Embryonic facial prominence (tissue), 1 donor: Measurements from ENCODE around the gene RGS9.

Source experiments
- DNase-seq: peaks from one replicate; pipeline ENCODE4 v3.0.0-alpha.2; 2016; ENCODE audit errors: extremely low spot score

The RGS9 gene

DNA sequence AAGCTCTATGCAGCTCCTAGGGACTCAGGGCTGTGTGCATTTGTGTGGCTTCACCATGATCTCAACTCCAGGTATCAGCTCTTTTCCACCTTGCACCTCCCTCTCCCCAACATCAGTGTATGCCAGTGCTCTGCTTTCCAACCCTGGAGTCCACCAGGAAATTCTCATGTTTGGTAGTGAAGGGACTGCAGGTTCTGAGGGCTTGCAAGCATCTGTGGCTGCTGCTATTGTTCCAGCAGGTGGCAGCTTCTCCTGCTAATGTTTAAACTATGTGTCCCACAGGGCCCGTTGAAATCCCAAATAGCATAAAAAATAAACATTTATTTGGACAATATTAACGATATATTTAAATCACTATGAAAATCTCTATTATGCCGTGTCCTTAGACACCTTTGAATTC is 82.0 kb downstream of the RGS9 start:
- DNase-seq = no peak

DNA sequence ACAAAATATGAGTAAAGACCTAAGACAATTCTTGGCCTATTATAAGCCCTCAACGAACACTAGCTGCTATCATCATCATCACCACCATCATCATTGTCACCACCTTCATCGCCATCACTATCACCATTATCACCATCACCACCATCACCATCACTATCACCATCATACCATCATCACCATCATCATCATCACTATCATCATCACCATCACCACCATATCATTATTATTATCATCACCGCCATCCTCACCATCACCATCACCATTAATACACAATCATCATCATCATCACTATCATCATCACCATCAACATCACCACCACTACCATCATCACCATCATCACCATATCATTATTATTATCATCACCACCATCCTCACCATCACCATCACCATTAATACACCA is 82.5 kb downstream of the RGS9 start:
- DNase-seq = no peak

DNA sequence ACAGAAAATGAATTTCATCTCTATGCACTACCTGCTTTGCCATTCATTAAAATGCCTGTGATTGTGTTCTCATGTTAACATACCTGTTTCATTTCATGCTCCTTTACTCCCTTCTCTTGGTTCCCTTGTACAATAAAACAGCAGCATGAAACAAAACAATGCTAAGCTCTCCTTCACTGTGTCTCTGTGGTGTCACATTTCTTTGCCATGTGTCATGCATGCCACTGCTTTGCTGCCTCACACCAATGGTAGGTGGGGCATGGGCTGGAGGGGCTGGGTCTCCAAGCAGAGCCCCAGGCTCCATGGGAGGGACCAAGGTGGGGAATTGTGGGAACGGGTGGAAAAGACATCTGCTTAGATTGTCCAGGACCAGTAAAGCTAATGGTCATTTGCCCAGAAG is 83.6 kb downstream of the RGS9 start:
- DNase-seq = no peak

DNA sequence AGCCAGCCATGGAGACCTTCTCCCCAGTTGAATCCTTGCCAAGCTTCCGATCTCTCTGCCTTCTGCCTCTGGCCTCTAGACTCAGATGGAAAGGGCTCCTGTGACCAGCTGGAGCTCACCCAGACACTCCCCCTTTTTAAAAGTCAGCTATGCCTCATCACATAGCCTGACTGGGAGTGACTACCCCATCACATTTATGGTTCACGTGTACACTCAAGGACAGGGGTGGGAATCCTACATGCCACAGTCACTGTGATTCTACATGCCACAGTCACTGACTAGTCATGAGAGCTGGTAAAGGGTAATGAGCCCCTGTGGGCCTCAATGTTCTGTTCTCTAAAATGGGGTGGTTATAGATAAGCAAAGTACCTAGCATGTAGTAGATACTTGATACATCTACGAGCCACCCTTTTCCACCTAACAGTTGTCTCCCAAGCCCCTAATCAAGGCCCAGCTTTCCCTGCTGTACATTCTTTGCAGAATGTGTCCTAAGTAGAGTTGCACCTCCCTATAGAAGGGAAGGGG is 85.1 kb downstream of the RGS9 start:
- DNase-seq = no peak

DNA sequence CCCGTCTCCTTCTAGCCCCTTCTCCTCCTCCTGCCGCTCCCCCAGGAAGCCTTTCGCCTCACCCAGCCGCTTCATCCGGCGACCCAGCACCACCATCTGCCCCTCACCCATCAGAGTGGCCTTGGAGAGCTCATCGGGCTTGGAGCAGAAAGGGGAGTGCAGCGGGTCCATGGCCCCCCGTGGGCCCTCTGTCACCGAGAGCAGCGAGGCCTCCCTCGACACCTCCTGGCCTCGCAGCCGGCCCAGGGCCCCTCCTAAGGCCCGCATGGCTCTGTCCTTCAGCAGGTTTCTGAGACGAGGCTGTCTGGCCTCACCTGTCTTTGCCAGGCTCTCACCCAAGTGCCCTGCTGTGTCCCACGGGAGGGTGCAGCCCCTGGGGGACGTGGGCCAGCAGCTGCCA is 87.9 kb downstream of the RGS9 start:
- DNase-seq = no peak

DNA sequence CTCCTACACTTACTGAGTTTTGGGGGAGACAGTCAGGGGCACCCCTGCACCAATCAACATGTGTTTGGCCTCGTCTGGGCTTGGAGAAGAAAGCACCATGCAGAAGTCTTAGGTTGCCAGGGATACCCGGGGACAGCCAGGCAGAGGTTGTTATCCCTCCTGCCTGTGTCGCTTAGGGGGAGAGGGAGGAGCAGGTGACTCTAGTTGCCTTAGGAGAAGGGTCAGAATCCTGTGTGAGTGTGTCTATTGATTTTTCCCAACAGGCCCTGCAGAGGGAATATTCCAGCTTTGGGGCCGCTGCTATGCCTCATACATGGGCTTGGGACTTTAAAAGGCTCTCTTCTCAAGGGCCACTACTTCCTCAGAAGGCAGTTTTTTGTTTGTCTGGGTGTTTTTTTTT is 89.1 kb downstream of the RGS9 start:
- no peak for DNase-seq

DNA sequence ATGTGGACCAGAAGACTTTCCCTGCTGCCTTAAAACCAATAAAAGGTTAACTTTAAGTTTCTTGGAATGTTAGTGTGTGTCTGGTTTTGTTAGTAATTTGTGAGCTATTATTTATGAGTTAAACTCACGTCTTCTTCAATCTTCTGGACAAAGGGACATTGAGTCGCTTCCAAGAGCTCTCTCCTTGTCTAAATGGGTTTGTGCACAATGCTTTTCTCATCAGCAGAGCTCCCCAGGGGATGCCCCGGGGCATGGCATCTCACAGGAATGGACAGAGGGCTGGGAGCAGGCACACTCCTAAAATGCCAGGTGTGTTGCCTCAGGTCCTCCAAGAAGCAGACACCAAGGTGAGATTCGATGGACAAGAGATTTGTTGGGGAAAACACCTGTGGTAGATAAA is 90.5 kb downstream of the RGS9 start:
- DNase-seq = no peak

DNA sequence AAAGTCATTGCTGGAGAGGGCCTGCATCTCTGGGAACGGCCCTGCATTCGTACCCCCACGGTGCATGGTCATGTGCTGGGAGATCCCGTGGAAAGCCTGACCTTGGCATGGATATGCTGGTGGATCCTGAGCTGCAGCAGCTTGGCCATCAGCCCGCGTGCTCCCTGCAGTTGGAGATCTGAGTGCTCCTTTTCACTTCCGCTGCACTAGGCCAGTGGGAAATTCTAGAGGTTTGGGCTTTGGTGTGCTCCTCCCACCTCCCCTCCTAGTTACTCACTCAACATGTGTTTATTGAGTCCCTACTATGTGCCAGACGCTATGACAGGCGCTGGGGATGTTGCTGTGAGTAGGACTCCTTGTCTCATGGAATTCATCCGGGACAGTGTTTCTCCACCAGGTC is 91.1 kb downstream of the RGS9 start:
- DNase-seq = no peak

DNA sequence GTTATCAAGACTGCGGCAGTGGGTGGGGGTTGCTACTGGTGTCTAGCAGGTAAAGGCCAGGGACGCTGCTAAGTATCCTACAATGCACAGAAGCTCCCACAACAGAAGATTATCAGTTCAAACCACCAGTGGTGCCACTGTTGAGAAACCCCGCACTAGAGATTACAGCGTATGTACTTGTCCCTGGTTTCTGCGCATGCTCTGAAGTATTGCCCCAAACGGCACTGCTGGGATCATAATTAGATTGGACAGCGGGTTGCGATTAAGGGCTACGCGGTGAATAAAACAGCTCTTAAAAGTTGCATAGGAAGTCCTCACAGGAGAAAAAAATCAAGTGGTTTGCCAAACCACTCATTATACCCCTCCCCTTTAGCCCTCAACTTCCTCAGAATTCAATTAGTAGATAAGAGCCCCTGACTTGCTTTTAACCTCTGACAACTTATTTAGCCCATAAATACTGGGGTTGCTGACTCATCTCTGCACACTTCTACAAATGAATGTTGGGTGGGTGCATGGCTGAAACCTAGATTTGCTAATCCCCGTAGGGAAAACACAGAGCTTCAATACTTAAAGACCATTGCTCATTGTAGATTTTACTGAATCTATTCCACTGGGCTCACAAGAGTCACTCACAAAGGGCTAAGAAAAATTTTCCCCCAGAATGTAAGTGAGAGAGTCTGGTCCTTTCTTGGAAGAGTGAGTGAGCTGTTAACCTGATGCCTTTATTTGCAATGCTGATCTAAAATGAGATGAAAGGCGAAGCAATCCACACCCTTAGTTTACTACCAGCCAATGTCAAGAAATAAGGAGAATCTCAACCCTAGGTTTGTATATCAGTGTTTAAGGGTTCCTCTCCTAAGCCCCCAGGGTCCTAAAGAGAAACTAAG is 91.8 kb downstream of the RGS9 start:
- no peak for DNase-seq

DNA sequence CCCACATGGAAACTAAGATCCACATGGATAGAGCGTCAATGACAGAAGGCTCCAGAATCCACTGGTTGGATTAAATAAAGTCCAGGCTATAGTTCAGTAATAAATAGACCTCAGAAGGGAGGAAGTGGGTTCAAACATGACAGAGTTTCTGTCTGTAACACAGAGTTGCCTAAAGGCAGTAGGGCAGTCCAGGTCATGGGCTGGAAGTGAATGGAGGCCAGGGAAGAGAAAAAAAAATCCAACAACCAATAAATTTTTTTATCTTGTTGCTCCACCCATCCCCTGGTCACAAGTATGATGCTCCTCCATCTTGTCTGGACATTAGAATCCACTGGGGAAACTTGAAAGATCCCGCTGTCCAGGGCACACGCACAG is 92.4 kb downstream of the RGS9 start:
- no peak for DNase-seq

DNA sequence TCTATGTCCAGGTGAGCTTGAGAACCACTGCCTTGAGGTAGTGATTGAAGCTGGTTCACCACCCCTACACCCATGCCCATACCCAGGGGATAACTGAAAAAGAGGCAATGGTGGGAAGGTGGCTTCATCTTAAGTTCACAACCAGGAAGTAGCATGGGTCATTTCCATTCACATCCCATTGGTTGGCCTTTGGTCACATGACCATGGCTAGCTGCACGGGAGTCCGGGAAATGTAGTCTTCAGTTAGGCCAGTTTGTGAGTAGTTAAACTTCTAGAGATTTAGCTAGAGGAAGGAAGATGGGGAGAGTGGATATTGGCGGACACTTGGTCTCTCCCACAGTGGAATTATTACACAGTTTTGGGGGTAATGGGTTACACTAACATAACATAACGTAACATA is 92.9 kb downstream of the RGS9 start:
- no peak for DNase-seq

DNA sequence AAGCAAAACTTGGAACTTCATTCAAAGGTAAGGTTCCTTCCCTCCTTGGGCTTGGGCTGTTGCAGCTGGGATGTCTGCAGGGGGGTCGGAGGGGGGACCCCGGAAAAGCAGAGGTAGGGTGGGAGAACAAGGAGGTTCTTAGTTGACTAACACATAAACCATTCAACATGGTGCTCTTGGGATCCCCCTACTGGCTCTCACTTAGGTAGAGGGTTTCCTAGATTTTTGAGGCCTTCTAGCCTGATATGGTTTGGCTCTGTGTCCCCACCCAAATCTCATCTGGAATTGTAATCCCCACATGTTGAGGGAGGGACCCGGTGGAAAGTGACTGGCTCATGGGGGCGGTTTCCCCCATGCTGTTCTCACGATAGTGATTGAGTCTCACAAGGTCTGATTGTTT is 93.9 kb downstream of the RGS9 start:
- no peak for DNase-seq

DNA sequence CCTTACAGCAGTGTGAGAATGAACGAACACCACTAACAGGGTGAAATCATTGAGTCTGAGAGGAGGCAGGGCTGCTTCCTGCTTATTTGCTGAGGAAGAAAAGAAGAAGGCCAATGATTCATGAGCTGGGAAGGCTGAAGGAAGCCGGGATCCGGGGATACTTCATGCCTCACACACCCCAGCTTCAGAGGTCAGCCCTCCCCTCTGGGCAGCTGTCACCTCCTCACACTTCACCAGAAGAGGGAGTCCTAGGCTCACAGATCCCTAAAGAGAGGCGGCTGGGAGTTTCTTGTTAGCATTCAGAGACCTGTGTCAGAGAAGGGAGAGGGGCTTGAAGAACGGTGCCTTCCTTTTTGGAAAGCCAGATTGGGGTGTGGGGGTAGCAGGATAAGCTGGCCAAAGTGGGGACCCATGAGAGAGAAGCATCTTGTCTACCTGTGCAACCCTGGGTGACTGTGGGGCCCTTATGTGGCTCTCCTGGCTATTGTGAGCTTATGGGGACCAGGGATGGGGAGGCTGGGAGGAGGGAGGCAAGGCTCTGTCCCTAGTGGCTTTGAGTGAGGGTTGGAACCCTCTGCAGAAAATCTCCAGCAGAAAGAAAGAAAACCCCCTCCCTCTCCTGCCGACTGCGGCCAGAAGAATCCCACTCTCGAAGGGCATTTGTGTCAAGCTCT is 94.6 kb downstream of the RGS9 start:
- peak; percentile 43 for DNase-seq

DNA sequence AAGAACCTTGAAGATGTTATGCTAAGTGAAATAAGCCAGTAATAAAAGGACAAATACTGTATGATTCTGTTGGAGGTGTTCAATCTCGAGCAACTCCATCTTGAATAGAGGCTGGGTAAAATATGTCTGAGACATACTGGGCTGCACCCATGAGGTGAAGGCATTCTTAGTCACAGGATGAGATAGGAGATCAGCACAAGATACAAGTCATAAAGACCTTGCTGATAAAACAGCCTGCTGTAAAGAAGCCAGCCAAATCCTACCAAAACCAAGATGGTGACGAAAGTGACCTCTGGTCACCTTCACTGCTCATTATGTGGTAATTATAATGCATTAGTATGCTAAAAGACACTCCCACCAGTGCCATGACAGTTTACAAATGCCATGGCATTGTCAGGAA is 98.1 kb downstream of the RGS9 start:
- DNase-seq = no peak

DNA sequence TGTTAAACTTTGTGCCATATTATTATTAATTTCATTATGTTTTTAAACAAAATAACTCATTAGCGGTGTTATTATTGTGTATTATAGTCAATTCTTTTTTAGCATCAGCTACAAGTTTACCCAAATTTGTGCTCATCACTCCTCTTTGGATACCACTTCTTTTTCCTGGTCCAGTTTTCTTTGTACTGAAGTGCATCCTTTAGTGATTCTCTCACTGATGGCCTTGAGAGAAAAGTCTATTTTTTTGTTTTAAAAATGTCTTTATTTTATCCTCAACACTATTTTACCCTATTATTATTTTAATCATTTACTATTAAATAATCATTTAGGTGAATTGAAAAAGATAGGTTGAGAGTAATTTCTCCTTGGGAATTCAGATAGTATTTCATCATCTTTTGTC is 99.2 kb downstream of the RGS9 start:
- DNase-seq = no peak

DNA sequence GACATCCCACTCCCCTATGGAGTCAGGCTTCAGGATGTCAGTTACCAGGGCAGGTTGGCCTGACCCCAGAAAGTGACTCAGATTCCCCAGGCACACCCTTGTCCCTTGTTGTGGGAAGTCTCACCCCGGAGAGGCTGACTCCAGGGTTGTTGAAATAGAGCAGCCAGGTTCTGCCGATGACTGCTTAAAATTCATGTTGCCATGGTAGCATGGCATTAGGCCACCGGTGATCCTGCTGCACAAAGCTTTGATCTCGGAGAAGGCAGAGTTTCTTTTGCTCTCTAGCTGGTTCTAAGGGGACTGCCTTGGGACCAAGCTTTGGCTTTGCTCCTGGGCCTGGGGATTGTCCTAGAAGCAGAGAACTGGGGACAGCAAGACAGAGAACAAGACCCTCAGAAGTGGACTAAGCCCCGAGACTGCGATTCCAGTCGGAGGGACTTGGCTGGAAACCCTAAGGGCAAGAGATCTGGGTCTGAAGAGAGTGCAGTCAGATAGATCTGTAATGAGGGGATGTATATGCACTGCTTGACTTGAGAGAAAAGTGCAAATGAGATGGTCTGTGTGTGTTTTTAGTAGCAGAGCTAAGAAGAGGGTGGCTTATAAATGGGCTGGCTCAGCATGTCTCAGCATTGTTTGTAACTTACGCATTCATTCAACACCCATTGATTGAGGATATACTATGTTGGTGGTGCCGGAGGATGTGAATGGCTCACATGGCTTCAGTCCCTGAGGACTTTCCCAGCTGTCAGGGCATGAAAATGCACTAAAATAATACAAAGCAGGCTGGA is 106.9 kb downstream of the RGS9 start:
- no peak for DNase-seq

DNA sequence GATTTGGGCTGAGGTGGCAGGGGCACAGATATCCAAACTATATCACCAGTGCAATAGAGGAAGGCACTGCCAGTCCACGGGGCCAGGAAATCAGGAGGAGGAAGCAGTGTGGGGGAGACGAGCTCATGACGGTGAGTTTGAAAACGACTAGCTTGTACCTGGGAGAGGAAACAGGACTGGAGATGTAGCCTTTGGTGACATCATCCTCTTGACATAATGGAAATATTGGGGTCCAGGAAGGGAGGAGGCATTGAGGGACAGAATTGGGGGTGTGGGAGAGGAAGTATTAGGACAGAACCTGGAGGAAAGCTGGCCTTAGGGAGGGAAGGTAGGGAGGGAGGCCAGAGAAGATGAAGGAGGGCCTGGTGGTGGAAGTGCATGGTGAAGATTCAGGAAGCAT is 109.1 kb downstream of the RGS9 start:
- DNase-seq = no peak

DNA sequence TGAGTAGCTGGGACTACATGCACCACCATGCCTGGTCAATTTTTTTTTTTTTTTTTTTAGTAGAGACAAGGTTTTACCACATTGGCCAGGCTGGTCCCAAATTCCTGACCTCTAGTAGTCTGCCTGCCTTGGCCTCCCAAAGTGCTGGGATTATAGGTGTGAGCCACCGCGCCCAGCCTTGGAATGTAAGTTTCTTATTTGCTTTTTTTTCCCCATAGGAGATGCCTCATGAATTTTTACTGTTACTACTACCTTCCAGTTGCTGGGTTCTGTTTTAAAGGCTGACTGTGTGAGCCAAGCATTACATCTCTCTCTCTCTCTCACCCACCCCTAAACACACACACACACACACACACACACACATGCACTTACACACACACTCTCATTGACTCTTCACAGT is 112.6 kb downstream of the RGS9 start:
- no peak for DNase-seq

DNA sequence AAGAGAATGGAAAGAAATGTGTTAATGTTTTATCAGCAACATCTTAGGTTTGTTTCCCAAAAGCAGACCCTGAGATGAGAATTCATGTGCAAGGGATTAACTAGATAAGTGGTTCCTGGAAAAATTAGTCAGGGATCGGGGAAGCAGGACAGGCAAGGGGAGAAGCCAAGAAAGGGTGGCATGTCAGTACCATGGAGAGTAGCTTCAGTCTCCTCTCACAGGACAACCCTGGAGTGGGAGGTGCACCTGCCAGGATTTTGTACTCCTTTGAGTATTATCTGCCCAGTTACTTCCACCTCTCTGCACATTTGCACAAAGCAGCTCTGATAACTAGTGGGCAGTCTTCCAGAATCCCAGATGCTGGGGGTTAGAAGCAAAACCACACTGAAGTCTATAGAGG is 117.0 kb downstream of the RGS9 start:
- DNase-seq = no peak

DNA sequence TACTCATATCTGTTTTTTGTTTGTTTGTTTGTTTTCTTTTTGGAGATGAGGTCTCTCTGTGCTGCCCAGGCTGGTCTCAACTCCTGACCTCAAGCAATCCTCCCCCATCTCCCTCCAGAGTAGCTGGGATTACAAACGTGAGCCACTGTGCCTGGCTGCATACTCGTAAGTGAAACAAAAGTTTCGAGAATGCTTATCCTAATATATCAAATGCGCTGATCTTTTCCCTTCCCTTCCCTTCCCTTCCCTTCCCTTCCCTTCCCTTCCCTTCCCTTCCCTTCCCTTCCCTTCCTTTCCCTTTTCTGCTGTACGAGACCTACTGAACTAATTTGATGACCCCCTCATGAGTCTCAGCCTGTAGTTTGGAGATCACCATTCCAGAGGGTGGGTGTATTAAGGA is 122.1 kb downstream of the RGS9 start:
- DNase-seq = no peak

DNA sequence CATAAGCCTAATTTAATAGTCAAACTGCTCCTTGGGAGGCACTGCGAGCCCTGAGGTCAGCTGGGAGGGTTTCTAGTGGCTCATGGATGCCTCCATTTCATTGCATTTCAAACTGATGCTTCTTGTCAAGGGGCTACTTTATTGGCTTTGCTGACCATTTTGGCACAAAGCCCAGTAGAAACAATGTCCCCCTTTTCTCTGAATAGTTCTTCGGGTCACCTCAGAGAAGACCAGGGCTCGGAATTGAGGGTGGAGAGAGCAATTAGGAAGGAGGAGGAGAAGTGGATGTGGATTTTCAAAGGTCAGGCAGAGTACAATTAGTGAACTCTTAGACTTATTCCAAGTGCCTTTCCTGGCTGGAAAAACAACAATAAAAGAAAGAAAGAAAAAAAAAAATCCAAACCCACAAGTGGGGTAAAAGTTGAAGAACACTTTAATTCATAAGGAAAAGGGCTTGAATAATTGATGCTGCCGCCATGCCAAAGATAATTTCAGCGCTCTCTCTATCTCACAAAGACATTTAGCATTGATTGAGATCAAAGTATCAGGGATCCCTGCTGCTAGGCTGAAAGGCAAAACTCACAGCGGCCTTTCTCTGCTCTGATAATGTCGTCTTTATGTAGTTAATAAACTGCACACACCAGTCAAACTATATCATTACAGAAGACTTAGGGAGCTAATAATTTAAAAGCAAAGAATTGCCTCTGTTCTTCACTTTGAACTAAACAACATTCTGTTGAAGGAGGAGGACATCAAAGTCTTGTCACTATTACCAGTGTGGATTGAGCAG is 122.7 kb downstream of the RGS9 start:
- DNase-seq = no peak

DNA sequence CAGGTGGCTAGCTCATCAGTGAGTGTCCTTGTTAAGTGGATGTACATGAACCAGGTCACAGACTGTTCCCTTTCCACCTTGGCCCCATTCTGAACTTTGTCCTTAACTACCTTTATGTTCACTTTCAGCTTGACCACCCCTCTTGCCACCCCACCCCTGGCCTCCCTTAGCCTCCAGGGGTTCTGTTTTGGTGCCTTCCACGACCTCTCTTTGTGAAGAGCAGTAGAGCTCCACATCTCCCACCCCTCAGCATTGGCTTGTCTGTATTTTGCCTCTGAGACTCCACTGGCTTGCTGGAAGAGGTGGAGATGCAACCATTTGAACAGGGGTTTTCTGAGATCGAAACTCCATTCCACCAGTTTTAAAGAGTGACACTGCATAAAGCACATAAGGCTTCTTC is 123.5 kb downstream of the RGS9 start:
- DNase-seq = no peak
